ENCODE measurements around the gene EDDM3A. TPM values are rescaled to one million over a fixed set of nuclear protein-coding genes. Genes with fewer than 3 reads are reported as not detected.

The EDDM3A gene
- total and polyA plus RNA-seq, 2 of the 4 experiments (the other 2 are of a cell fraction) = not detected

DNA sequence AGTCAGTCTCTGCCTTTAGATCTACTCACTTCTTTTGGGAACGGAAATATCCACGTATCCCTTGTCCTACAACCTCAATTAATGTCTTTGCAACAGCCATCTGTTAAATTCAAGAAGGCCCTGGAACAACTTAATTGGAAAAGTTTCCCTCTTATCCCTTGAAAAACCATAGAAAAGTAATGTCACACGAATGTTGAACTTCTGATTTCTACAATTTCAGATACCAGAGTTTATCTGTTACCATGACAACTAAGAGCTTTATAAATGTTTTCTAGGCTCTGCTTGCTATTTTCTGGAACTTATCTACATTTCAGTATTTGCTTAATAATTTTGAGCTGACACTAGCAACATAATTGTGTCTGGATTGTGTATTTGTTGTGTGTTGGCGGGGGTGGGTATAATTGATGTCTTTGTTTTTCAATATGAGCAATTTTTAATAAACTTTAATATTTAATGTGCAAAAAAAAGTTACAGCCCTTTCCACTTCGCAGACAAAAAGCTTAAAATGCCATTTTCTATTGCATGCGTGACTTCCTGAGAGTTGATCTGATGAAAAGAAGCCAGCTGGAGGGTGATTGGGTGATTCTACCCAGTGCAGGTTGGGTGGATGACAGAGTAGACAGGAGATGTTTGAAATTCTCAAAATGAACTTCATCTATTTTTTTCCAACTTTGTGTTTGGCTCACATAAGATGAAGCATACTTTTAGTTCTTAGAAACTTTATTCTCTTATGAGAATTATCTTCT is 11.8 kb upstream of the EDDM3A start:
- TF ChIP-seq BHLHE40 (IDR thresholded peaks at IDR 0.05; ENCODE audit: low read depth, low read length) (no peak), MAFK (IDR thresholded peaks at IDR 0.05; ENCODE audit: low read depth, low read length) (no peak), CEBPB (IDR thresholded peaks at IDR 0.05; ENCODE audit: low read depth, low read length) (no peak), POLR2A (IDR thresholded peaks at IDR 0.05; ENCODE audit: low read depth, low read length) (no peak), CHD1 (IDR thresholded peaks at IDR 0.05; ENCODE audit: low read depth, low read length) (no peak), CTCF (conservative IDR thresholded peaks at IDR 0.05; ENCODE audit: low read depth, low read length) (no peak), SMC3 (IDR thresholded peaks at IDR 0.05; ENCODE audit: low read depth, low read length) (no peak), MXI1 (IDR thresholded peaks at IDR 0.05; ENCODE audit: borderline replicate concordance, low read depth, low read length) (no peak), RCOR1 (IDR thresholded peaks at IDR 0.05; ENCODE audit: insufficient replicate concordance, low read length) (no peak), NFE2L2 (IDR thresholded peaks at IDR 0.05; ENCODE audit: low read depth, low read length) (no peak)
- H3K23ac ChIP-seq (ENCODE audit: low read depth, low read length) = no peak overlapping the region
- dilution Hi-C loops (cut with HindIII; ENCODE audit: low sequenced_read_pairs, unreplicated experiment) = no loop called here
- intact Hi-C loops (cut with micrococcal nuclease) = no loop called here
- ChIA-PET POLR2A (ENCODE audit: unreplicated experiment) (no interaction called here), CTCF (no interaction called here)
- H3K27me3 ChIP-seq (ENCODE audit: control insufficient read depth, insufficient read depth, low read length) = no peaks in the 10 kb centered on the region
- no peak for ATAC-seq (ENCODE audit: low read depth)
- no peak overlapping the region for H2AK9ac ChIP-seq (replicated peaks; ENCODE audit: low read depth, low read length, poor library complexity)
- no peaks in the 10 kb centered on the region for H3K36me3 ChIP-seq (ENCODE audit: control insufficient read depth, insufficient read depth, low read length)
- no peak overlapping the region for H2BK5ac ChIP-seq (ENCODE audit: low read depth, low read length, poor library complexity, severe bottlenecking)
- no peak overlapping the region for H4K8ac ChIP-seq (ENCODE audit: low read depth in 2 of 2, low read length in 2 of 2)
- no peaks in the 10 kb centered on the region for H4K20me1 ChIP-seq (ENCODE audit: insufficient read depth, low read length)
- H3K18ac ChIP-seq (ENCODE audit: low read depth, low read length) = no peak overlapping the region
- 17% methylated on average over 2 of the region's 6 CpGs; no CpG with 5 or more reads in 1 of the 2 experiments for WGBS, 2 experiments (ENCODE audit: extremely low coverage in 2 of 2, insufficient read length in 1 of 2)
- no peak overlapping the region for H3K27ac ChIP-seq (ENCODE audit: insufficient read depth, low read length)
- H3K56ac ChIP-seq (ENCODE audit: extremely low read depth, insufficient read depth, low read length) = no peak overlapping the region
- in situ Hi-C loops (cut with MboI; ENCODE audit: low sequenced_read_pairs) = no loop called here
- H3K9me3 ChIP-seq (ENCODE audit: control insufficient read depth, insufficient read depth, low read length) = no peaks in the 10 kb centered on the region
- H3K4me2 ChIP-seq (ENCODE audit: low read depth, low read length) = no peak overlapping the region
- no peak overlapping the region for H2AFZ ChIP-seq (replicated peaks; ENCODE audit: low read length, poor library complexity)
- no peaks in the 10 kb centered on the region for H3K4me1 ChIP-seq (ENCODE audit: control insufficient read depth, insufficient read depth, low read length)
- no peak overlapping the region for H3K4me3 ChIP-seq (ENCODE audit: insufficient read depth, low read depth, low read length)
- H2BK20ac ChIP-seq (ENCODE audit: low read depth, low read length) = no peak overlapping the region
- no peak overlapping the region for H4K5ac ChIP-seq (ENCODE audit: low read depth, low read length)
- H2AK5ac ChIP-seq (ENCODE audit: low read depth, low read length) = no peak overlapping the region
- no peaks in the 10 kb centered on the region for H3K79me1 ChIP-seq (ENCODE audit: low read depth in 1 of 2, low read length in 2 of 2)
- no peaks in the 10 kb centered on the region for H3K9me1 ChIP-seq (ENCODE audit: insufficient read depth, low read length)
- no peak overlapping the region for H3K4ac ChIP-seq (ENCODE audit: low read depth, low read length)
- H3K9ac ChIP-seq (ENCODE audit: low read depth, low read length) = no peak overlapping the region
- H4K91ac ChIP-seq (ENCODE audit: insufficient read depth, low read depth, low read length) = no peak overlapping the region
- BruUV-seq (replicated peaks) = no TSS peak
- no peak for DNase-seq
- H3K14ac ChIP-seq (replicated peaks; ENCODE audit: low read depth, low read length) = no peak overlapping the region
- H2BK120ac ChIP-seq (ENCODE audit: low read depth, low read length) = no peak overlapping the region
- H2BK15ac ChIP-seq (ENCODE audit: low read depth, low read length) = no peak overlapping the region

Data from IMR-90 (cell line).